ENCODE measurements around the gene PPP1R14C.

PPP1R14C gene

GRCh38 chr6:150203871-150204545 is 61.2 kb downstream of the PPP1R14C start:
- no peak for TF ChIP-seq CTCF (IDR thresholded peaks at IDR 0.05; ENCODE audit: control insufficient read depth, extremely low read depth, insufficient read depth)
- DNase-seq (ENCODE audit: low read depth): no peak
- no peak overlapping the region for H3K4me3 ChIP-seq (ENCODE audit: low read depth, low read length)

GRCh38 chr6:150204705-150205472 is 62.0 kb downstream of the PPP1R14C start:
- DNase-seq (ENCODE audit: low read depth): no peak
- TF ChIP-seq CTCF (IDR thresholded peaks at IDR 0.05; ENCODE audit: control insufficient read depth, extremely low read depth, insufficient read depth): no peak
- no peak overlapping the region for H3K4me3 ChIP-seq (ENCODE audit: low read depth, low read length)

DNA sequence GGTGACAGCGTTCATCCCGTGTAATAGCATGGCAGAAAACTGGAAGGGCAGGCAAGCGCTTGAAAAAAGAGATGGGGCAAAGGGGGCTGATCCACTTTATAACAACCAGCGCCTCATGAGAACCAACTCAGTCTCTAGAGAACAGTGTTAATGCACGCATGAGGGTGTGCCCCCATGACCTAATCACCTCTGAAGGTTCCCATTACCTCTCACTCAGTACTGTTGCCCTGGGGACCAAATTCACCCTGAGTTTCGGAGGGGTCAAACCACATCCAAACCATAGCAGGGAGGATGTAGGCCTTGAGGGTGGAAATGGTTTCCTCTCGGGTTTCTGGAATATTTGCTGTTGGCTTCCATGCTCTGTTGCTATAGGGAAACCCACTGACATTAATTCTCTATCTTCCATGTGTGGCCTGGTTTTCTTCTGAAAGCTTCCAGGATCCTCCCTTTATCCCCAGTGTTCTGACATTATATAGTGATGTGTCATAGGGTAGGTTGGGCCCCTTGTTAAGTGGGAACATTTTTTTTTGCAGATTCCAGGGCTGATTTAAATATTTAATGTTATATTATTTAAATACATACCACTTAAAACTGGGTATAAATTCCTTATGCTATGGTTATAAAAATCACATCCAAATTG is 65.2 kb downstream of the PPP1R14C start:
- no peak overlapping the region for H3K4me3 ChIP-seq (ENCODE audit: low read depth, low read length)
- no peak for DNase-seq (ENCODE audit: low read depth)
- no peak for TF ChIP-seq CTCF (IDR thresholded peaks at IDR 0.05; ENCODE audit: control insufficient read depth, extremely low read depth, insufficient read depth)

DNA sequence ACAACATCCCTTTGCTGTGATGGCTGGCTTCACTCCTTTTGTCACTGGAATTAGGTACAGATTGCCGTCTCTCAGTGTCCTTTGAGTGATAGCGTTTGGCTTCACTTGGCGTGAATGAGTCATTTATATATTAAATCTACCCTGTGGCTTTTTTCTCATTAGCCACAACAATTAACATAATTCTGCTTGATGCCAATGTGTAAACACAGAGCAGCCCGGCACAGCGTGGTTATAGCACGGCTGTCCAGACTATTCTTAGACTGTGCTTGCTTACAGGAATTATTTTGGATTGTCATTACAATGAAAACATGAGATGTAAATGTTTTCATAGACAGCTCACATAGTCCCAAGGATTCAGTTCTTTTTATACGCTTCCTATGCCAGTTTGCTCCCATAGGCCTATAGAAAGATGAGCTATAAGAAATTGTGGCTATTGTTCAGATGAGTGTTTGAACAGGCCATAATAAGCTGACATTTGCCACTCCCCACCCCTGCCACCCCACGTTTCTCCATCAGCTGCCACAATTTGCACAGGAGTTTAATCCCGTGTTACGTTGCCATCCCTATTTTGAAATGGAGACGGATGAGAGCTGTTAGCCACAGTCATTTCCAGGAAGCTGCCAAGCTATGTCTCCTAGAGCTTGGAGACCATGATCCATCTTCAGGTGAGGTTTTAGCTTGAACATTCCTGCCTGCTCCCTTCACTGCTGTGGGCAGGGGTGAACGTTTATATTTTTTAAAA is 65.9 kb downstream of the PPP1R14C start:
- no peak for TF ChIP-seq CTCF (IDR thresholded peaks at IDR 0.05; ENCODE audit: control insufficient read depth, extremely low read depth, insufficient read depth)
- no peak for DNase-seq (ENCODE audit: low read depth)
- no peak overlapping the region for H3K4me3 ChIP-seq (ENCODE audit: low read depth, low read length)

GRCh38 chr6:150209415-150209814 is 66.6 kb downstream of the PPP1R14C start:
- DNase-seq (ENCODE audit: low read depth): no peak
- no peak overlapping the region for H3K4me3 ChIP-seq (ENCODE audit: low read depth, low read length)
- no peak for TF ChIP-seq CTCF (IDR thresholded peaks at IDR 0.05; ENCODE audit: control insufficient read depth, extremely low read depth, insufficient read depth)

DNA sequence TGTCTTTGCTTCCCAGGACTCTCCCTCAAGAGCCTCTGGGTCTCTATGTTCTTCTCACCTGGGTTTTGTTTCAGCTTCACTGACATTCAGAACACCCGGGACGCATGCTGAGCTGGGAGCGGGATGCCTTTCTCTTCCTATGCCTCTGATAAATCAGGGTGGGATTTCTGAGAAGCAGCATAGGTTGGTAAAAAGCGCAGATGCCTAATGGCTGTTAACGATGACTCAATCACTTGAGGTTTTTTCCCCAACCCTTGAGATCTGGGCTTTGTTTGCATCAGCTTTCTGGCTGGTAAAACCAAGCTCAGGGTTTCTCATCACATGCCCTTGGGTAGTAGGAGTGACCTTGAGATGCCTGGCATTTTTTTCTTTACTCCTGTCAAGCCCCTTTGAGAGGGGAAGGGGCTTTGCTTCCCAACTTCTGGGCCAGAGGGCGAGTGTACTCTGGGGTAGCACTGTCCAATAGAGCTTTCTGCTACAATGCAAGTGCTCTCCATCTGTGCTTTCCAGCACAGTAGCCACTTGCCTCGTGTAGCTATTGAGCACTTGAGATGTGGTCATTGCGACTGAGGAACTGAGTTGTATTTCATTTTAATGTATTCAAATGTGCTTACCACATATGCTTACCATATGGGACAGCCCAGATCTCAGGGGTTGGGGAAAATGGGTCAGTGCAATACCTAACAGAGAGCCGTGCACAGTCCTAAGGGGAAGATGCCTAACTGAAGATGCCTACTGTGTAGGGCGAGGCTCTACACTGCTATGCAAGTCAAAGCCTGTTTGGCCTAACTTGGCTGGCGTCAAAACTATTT is 69.1 kb downstream of the PPP1R14C start:
- H3K4me3 ChIP-seq (ENCODE audit: low read depth, low read length): no peak overlapping the region
- no peak for DNase-seq (ENCODE audit: low read depth)
- no peak for TF ChIP-seq CTCF (IDR thresholded peaks at IDR 0.05; ENCODE audit: control insufficient read depth, extremely low read depth, insufficient read depth)
